ENCODE results near the gene PRDM8. TPM values are rescaled to one million over a fixed set of nuclear protein-coding genes. Genes with fewer than 3 reads are reported as not detected.

The PRDM8 gene
- total and polyA plus RNA-seq, 2 of the 4 experiments (the other 2 are of a cell fraction) = 5.7 to 15.8 TPM

GRCh38 chr4:80185787-80186548 is 11.3 kb upstream of the PRDM8 start:
- Histone ChIP-seq H2BK20ac (ENCODE audit: low read depth, low read length) (no peak overlapping the region), H2AFZ (replicated peaks; ENCODE audit: low read length, poor library complexity) (peak overlapping the region; percentile 70), H3K18ac (ENCODE audit: low read depth, low read length) (no peak overlapping the region; the same call in 1 of the 2 replicates), H3K9me1 (ENCODE audit: insufficient read depth, low read length) (peaks cover 13% of the 10 kb centered on the region), H3K9ac (ENCODE audit: low read depth, low read length) (peak overlapping the region; percentile 3; the same call in 1 of the 2 replicates), H3K36me3 (ENCODE audit: control insufficient read depth, insufficient read depth, low read length) (no peaks in the 10 kb centered on the region), H3K27ac (ENCODE audit: insufficient read depth, low read length) (peak overlapping the region; percentile 91; the same call in 1 of the 2 replicates), H2AK9ac (replicated peaks; ENCODE audit: low read depth, low read length, poor library complexity) (no peak overlapping the region), H3K4me3 (ENCODE audit: insufficient read depth, low read depth, low read length) (peak overlapping the region; percentile 84), H4K20me1 (ENCODE audit: insufficient read depth, low read length) (no peaks in the 10 kb centered on the region), H2AK5ac (ENCODE audit: low read depth, low read length) (peak overlapping the region; percentile 25), H3K23ac (ENCODE audit: low read depth, low read length) (peak overlapping the region; percentile 93), H4K91ac (ENCODE audit: insufficient read depth, low read depth, low read length) (no peak overlapping the region), H2BK15ac (ENCODE audit: low read depth, low read length) (0 out of 3 replicates have a peak overlapping the region, but pooled peaks have one; percentile 89), H4K5ac (ENCODE audit: low read depth, low read length) (peak overlapping the region; percentile 74; the same call in 1 of the 2 replicates), H3K79me1 (ENCODE audit: low read depth in 1 of 2, low read length in 2 of 2) (peaks cover 11 to 58% of the 10 kb centered on the region in 2 experiments), H3K27me3 (ENCODE audit: control insufficient read depth, insufficient read depth, low read length) (no peaks in the 10 kb centered on the region), H3K4me1 (ENCODE audit: control insufficient read depth, insufficient read depth, low read length) (peaks cover 17% of the 10 kb centered on the region), H4K8ac (ENCODE audit: low read depth in 2 of 2, low read length in 2 of 2) (peak overlapping the region; percentile 74 to 96; a peak in 3 of 4 replicates), H3K14ac (replicated peaks; ENCODE audit: low read depth, low read length) (peak overlapping the region; percentile 33), H3K9me3 (ENCODE audit: control insufficient read depth, insufficient read depth, low read length) (no peaks in the 10 kb centered on the region), H2BK5ac (ENCODE audit: low read depth, low read length, poor library complexity, severe bottlenecking) (no peak overlapping the region), H3K56ac (ENCODE audit: extremely low read depth, insufficient read depth, low read length) (no peak overlapping the region), H2BK120ac (ENCODE audit: low read depth, low read length) (peak overlapping the region; percentile 61), H3K4ac (ENCODE audit: low read depth, low read length) (peak overlapping the region; percentile 84; the same call in 1 of the 2 replicates), H3K4me2 (ENCODE audit: low read depth, low read length) (peak overlapping the region; percentile 69)
- ChIA-PET CTCF (interaction anchor here (1.6 kb wide), 1 partner anchor 16 kb away, joined by 6 read pairs; no protein-coding TSS in a partner anchor), POLR2A (ENCODE audit: unreplicated experiment) (no interaction called here)
- dilution Hi-C loops (cut with HindIII; ENCODE audit: low sequenced_read_pairs, unreplicated experiment) = no loop called here
- WGBS, 2 experiments (ENCODE audit: extremely low coverage in 2 of 2, insufficient read length in 1 of 2) = 50 to 100% methylated on average over 1 to 2 of the region's 23 CpGs
- no TSS peak for BruUV-seq (replicated peaks)
- intact Hi-C loops (cut with micrococcal nuclease) = loop anchor here (2.0 to 10.0 kb wide), 3 partner anchors 17 to 1141 kb away; no protein-coding TSS in a partner anchor
- in situ Hi-C loops (cut with MboI; ENCODE audit: low sequenced_read_pairs) = no loop called here
- peak; percentile 35 for DNase-seq
- no peak for ATAC-seq (ENCODE audit: low read depth)
- no peak for TF ChIP-seq RFX5 (IDR thresholded peaks at IDR 0.05; ENCODE audit: low read depth, low read length)
- no peak for TF ChIP-seq USF2 (IDR thresholded peaks at IDR 0.05; ENCODE audit: low read depth, low read length)
- no peak for TF ChIP-seq RAD21 (IDR thresholded peaks at IDR 0.05; ENCODE audit: low read length)
- no peak for TF ChIP-seq CHD1 (IDR thresholded peaks at IDR 0.05; ENCODE audit: low read depth, low read length)
- TF ChIP-seq MAZ (IDR thresholded peaks at IDR 0.05; ENCODE audit: borderline replicate concordance, low read depth, low read length) = no peak
- no peak for TF ChIP-seq MAFK (IDR thresholded peaks at IDR 0.05; ENCODE audit: low read depth, low read length)
- TF ChIP-seq SMC3 (IDR thresholded peaks at IDR 0.05; ENCODE audit: low read depth, low read length) = no peak
- TF ChIP-seq RCOR1 (IDR thresholded peaks at IDR 0.05; ENCODE audit: insufficient replicate concordance, low read length) = no peak
- no peak for TF ChIP-seq MXI1 (IDR thresholded peaks at IDR 0.05; ENCODE audit: borderline replicate concordance, low read depth, low read length)
- no peak for TF ChIP-seq NFE2L2 (IDR thresholded peaks at IDR 0.05; ENCODE audit: low read depth, low read length)
- no peak for TF ChIP-seq ELK1 (IDR thresholded peaks at IDR 0.05; ENCODE audit: borderline replicate concordance, low read depth, low read length)
- TF ChIP-seq POLR2A (IDR thresholded peaks at IDR 0.05; ENCODE audit: low read depth, low read length) = no peak
- TF ChIP-seq FOS (IDR thresholded peaks at IDR 0.05; ENCODE audit: low read depth, low read length) = no peak
- TF ChIP-seq CEBPB (IDR thresholded peaks at IDR 0.05; ENCODE audit: low read depth, low read length) = no peak
- TF ChIP-seq BHLHE40 (IDR thresholded peaks at IDR 0.05; ENCODE audit: low read depth, low read length) = no peak
